ENCODE measurements around the gene UTF1.

Gene UTF1, protein sequence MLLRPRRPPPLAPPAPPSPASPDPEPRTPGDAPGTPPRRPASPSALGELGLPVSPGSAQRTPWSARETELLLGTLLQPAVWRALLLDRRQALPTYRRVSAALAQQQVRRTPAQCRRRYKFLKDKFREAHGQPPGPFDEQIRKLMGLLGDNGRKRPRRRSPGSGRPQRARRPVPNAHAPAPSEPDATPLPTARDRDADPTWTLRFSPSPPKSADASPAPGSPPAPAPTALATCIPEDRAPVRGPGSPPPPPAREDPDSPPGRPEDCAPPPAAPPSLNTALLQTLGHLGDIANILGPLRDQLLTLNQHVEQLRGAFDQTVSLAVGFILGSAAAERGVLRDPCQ

DNA sequence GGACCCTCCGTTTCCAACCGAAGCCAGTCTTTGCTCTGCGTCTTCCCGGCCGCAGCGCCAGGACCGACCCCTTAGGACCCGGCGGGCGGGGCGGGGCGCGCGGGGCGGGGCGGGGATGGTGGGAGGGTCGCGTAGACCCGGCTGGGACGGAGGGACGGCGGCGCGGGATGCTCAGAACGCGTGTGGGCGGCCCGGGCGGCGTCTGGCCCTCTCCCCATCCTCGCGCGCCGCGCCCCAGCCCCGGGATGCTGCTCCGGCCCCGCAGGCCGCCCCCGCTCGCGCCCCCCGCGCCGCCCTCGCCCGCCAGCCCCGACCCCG lies at the start of gene UTF1:
Gene UTF1 (plus strand): TSS at position 174 of the 318 bp plus-strand sequence. CDS start 72 bp downstream, at position 246.
- DNase-seq = no peak

DNA sequence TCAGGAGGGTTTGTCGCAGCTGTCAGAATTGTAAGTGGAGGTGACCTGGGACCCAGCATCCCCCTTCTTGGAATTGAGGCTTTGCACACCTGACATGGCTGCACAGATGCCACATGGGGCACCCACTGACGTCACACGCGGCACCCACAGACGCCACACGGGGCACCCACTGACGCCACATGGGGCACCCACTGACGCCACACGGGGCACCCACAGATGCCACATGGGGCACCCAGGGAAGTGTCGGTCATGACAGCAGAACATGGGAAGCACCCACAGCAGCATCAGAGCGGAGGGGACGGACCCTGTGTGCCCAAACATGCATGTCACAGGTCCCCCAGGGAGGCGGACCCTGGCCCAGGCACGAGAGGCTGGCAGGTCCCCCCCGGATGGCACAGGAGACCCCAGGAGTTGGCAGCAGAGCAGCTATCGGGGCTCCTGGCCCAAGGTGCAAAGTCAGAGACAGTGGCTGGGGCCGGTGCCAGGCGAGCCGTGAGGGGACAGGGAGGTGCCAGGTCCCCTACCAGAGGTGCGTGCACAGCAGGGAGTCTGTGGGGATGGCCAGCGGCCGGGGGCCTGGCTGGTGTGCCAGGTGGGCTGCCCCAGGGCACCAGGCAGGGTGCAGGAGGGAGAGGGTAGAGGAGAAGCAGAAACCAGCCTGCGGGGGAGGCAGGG lies 48.9 kb upstream of the UTF1 start:
- DNase-seq = no peak

DNA sequence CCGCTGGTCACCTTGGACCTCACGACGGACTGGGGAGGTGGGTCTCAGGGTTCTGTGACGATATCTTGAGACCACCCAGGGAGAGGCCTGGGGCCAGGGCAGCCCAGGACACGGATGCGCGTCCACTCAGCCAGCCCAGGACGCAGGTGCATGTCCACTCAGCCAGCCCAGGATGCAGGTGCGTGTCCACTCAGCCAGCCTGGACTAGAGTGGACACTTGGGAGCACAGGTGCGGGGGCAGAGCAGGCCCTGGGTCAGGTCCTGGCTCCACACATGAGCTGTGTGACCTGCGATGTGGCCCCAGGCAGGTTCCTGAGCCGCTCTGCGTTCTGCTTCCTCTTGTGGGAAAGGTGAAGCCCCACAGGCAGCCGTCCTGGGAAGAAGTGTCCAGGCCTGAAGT lies 47.8 kb upstream of the UTF1 start:
- no peak for DNase-seq

DNA sequence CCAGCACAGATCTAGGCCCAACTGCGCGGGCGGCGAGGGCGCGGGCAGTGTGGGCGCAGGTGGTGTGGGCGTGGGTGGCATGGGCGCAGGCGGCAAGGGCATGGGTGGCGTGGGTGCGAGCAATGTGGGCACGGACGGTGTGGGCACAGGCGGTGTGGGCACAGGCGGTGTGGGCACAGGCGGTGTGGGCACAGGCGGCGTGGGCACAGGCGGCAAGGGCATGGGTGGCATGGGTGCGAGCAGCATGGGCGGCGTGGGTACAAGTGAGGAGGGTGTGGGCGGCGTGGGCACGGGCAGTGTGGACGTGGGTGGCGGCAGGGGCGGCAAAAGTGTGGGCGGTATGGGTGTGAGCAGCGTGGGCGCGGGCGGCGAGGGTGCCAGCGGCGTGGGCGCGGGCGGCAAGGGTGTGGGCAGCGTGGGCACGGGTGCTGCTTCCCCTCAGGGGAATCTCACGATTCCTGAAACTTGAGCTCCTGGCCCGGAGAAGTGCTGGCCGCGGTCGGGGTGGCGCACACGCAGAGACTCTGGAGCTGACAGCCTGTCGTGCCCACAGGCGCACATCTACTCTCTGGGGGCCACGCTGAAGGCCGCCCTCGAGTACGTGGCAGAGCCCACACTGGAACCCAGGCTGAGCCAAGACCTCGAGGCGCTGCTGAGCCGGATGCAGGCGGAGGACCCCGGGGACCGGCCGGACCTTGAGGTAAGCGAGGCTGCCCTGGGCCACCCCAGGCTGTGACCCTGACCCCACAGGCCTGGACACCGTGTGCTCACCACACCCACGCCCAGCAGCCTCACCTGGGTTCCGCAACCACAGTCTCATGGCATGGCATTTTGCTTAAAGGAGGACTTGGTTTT lies 47.0 kb upstream of the UTF1 start:
- no peak for DNase-seq

DNA sequence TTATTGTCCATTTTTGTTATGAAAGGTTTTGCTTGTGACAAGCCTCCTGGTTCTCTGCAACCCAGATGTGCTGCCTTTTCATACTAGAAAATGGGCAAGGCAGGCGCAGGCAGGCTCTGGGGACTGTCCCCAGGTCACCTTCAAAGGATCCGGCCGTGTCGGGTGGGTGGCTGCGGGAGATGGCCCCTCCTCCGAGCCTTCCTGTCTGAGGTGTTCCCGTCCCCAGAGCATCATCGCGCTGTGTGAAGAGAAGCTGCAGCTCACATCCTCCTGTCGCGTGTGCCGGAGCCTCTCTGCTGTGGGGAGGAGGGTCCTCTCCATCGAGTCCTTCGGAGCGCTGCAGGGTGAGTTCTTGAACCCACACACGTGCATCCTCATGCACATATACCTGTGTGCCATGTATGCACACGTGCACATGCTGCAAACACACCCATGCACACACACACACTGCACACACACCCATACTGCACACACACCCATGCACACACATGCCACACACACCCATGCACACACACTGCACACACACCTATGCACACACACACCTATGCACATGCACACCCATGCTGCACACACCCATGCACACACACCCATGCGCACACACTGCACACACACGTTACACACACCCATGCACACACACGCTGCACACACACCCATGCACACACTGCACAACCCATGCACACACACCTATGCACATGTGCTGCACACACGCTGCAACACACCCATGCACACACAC lies 46.2 kb upstream of the UTF1 start:
- DNase-seq = no peak

DNA sequence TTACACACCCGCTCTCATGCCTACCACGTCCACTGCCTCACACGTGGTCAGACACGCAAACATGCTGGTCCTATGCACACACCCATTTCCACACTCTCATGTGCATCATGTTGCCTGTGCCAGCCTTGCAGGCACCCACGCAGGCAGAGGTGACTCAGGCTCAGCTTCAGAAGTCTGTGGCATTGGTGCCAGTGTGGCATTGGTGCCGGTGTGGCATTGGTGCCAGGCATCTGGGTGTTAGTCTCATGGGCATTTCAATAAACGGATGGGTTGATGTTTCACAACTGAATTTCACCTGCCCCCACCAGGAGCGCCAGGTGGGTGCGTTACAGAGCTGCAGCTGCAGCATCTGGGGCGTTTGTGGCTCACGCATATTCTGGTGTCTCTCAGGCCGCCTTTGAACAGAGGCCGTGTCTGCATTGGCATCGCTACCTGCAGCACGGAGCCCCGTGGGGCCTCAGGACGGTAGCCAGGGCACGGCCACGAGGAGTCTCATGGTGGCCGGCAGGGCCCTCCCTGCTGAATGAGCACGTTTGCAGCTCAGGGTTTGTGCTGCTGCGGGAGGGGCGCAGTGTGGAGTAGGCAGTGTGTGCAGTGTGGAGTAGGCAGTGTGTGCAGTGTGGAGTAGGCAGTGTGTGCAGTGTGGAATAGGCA lies 45.3 kb upstream of the UTF1 start:
- DNase-seq = no peak

DNA sequence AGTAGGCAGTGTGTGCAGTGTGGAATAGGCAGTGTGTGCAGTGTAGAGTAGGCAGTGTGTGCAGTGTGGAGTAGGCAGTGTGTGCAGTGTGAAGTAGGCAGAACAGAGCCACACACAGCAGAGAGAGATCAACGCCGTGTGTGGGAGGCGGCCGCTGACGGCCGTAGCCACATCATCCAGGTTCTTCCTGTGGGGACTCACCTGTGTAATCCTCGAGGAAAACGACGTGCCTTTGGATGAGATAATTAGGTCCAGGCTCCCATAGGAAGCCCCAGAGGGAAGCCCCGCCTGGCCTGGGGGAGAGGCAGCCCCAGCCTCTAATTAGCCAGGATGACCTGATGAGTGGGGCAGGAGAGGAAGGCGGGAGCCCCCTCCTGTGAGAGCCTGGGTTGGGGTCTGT lies 44.6 kb upstream of the UTF1 start:
- DNase-seq = no peak

DNA sequence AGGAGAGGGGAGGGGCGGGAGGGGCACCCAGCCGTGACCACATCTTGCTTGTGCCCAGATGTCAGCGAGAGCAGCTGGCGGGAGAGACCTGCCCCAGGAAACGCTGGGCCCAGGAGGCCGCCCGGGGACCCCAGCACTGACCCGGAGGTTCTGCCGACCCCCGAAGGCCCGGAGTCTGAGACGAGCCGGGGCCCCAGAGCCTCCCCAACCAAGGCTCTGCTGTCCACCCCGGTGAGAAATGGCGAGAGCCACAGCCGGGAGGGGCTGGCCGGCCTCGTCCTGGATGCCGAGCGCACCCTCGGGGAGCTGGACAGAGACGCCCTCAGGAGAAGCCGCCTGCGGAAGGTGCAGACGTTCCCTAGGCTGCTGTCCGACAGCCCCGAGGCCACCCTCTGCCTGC lies 44.1 kb upstream of the UTF1 start:
- DNase-seq = no peak

DNA sequence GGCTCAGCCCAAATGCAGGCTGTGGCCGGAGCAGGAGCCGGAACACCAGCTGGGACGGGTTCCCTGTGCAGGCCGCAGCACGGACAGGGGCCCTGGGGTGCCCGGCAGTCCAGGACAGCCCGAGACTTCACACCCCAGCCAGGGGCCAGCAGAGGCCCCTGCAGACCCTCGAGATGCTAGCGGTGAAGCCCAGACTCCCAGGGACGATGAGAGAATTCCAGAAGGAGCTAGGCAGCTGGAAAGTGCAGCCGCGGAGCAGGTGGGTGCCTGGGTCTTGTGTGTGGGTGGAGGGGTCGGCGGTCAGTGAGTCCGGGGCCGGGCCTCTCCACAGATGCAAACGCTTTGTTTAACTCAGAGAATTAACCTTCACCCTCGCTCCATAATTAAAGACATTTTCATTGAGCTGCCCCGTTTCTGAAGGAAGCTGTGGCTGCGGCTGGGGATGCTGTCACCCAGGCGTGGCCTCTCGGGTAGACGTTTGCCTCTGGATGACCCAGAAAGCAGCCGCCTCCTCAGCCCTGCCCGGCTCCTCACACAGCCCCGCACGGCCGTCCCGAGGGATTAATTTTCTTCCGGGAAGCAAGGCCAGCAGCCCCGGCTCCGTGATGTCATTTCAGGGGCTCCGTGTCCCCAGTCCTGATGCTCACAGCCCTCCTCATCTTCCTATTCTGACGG lies 43.5 kb upstream of the UTF1 start:
- no peak for DNase-seq

DNA sequence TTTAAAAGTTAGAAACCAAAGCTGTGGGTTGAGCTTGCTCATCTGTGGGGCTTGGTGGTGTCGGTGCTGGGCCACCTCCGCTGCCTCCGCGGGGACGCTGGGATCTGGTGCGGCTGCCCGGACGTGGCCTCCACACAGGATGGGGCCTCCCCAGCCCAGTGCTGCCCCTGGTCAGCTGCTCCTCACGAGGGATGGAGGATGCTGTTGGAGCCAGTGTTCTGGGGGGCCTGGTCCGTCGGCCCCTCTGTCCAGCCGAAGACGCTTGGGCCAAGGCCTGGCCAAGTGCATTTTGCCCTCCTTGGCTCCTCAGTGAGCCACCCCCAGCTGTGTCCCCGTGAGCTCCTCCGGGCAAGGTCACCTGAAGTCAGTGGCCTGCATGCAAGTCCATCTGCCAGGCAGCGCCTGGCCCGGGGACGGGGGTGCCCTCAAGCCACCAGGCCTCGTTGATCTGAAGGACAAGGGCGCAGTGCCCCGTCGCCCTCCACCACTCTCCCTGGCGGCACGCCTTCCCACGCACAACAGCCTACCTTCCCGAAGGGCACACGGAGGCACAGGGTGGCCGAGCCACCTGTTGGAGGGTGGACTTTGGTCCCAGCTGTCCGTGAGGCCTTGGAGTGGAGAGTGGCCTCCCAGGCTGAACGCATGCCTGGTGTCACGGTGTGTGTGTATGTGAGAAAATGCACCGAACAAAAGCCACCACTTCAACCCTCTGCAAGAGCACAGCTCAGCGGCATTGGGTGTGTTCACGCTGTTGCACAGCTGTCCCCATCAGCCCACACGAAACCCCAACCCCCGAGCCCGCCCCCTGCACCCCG lies 42.7 kb upstream of the UTF1 start:
- no peak for DNase-seq

DNA sequence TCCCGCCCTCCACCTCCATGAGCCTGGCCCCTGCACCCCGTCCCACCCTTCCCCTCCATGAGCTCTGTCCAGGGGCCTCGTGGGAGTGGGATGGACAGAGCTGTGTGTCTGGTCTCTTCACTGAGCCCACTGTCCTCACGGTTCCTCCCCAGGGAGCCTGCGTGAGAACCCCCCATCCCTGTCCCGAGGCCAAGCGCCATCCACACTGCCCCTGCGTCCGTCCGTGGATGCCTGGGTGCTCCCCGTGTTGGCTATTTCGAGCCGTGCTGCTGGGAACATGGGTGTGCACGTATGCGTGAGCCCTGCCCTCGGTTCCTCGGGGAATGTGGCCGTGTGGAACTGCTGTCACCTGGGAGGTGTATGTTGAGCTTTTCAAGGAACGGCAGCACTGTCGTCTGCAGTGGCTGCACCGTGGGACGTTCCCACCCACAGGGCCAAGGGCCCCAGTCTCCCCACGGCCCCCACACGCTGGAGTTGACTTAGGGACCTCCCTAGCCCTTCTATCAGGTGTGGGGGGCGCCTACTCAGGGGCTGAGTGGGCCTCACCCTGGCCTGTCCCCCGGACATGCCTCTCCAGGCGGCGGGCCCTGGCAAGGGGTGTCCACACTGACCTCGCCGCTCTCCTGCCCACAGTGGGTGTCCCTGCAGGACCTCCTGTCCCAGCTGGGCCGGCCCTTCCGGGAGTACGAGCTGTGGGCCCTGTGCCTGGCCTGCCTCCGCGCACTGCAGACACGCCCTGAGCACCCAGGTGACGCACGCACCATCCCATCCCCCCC lies 41.9 kb upstream of the UTF1 start:
- no peak for DNase-seq

DNA sequence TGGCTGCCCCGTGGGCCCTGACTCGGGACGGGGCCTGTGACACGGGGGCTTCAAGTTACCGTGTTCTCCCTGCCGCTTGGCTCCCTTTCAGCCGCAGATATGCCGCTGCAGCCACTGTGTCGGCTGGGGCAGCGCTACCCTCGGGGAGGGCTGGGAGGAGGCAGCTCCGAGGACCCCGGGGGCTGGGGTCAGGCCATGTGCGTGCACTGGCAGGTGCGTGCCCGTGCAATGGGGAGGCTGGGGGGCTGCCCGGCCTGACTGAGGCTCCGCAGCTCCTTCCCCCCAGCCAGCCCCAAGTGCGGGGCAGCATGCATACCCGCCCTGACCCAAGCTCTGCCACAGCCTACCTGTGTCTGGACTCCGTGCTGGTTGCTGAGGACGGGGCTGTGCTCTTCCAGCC lies 40.8 kb upstream of the UTF1 start:
- DNase-seq = no peak

DNA sequence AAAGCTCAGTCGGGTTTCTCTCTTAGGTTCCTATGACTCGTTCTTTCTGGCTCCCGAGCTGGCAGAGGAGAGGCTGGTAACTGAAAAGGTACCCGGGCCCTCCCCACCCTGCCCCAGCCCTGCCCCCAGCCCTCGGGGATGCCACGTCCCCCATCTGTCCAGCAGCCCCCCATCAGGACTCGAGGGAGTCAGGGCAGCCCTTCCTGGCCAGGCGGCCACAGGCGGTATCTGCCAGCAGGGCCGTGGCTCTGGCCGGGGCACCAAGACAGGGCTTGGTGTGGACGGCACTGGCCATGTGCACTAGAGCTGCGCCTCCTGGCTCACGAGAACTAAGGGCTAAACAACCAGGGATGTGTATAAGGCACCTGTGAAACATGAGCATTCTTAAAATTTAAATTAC lies 40.3 kb upstream of the UTF1 start:
- DNase-seq = no peak

DNA sequence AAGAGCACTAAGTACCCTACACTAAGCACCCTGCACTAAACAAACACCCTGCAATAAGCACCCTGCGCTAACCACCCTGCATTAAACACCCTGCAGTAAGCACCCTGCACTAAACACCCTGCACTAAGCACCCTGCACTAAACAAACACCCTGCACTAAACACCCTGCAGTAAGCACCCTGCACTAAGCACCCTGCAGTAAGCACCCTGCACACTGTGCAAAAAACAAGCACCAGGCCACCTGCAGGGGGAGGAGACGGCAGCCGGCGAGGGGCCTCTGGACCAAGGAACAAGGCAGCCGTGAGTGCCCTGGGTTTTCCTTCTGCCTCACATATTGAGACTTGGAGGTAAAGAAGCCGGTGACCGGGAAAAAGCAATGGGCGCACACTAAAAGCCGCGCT lies 39.8 kb upstream of the UTF1 start:
- no peak for DNase-seq

DNA sequence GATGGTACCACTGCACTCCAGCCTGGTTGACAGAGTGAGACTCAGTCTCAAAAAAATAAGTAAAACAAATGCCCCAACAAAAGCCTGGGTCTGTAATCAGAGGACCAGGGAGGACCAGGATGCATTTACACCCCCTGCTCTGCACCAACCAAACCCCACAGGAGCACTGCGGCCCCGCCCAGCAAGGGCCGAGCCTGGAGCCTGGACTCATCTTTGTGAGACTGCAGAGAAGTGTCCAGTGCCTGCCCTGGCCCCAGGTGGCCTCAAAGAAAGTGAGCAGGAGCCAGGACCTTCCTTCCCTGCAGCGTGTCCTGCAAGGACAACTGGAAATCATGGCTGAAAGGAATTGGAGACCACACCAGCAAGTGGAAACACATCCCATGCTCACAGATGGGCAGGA lies 38.4 kb upstream of the UTF1 start:
- DNase-seq = no peak

DNA sequence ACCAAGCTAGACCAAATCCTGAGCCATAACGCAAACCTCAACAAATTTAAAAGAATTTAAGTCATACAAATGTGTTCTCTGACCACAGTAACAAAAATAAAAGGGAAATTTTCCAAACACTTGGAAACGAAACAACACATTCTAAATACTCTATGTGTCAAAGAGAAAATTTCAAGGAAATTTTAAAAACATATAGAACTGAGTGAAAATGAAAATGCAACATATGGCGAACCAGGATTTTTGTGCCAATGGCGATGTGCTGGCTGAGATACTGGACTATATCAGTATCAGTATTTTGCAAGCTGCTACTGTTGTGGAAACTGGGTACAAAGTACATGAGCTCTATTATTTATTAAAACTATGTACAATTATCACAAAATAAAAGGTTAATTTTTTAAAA lies 35.9 kb upstream of the UTF1 start:
- DNase-seq = no peak

DNA sequence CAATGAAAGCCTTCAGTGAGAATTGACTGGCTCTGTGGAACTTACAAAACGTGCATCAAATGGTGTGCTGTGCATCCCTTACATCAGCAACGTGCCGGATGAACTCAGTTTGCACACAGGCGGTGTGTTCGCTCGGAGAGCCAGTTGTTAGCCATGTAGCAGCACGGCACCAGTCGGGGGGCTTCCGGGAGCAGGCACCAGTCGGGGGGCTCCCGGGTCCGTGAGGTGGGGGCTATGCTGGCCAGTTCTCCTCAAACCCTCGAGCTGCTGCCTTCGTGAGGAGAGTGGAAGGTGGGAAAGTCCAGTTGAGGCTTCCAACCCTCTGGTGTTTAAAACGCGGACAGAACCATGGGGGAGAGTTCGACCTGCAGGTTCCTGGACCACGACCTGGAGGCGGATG lies 34.9 kb upstream of the UTF1 start:
- no peak for DNase-seq

DNA sequence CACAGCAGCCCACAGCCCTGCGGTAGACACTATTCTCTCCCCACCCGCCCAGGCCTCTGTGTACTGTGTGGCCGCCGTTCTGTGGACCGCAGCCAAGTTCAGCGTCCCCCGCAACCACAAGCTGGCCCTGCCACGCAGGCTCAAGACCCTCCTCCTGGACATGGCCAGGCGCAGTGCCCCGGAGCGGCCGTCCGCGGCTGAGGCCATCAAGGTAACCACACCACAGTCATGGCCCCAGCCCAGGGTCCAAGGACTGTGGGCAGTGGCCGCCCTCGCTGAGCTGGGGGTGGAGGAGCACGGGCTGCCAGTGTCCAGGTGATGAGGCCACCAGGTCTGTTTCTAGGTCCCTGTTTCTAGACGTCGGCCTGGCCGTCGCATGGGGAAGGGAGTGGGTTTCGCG lies 34.4 kb upstream of the UTF1 start:
- DNase-seq = no peak

DNA sequence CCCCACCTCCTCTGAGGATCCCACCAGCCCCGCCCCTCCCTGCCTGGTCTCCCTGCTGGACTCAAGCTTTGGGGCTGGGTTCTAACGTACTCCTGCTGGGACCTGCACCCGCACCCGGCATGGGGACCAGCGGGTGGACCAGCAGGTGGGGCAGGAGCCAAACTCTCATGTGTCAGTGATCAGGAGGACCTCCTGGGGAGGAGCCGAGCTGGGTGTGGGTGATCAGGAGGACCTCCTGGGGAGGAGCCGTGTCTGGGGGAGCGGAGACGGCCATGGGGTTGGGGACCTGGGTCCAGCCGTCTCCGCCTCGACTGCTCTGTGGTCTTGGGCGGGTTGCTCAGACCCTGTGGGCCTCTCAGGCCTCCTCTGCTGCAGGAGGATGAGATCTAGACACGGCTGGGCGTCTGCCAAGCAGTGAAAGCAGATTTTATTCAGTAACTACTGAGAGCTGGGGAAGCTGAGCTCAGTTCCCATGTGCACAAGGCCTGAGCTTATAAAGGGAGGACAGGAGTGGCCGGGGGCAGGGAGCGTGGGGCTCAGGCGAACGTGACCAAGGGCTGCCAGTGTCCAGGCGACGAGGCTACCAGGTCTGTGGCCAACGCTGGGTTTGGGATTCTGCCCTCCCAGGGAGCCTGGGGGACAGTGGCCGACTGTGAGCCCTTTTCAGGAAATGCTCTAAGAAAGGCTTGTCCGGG lies 33.6 kb upstream of the UTF1 start:
- no peak for DNase-seq
